GM13977 (cell line): ENCODE measurements around the gene TH.

Source experiments
- DNase-seq: peaks from one replicate; pipeline ENCODE4 v3.0.0; 2012; ENCODE audit warnings: low spot score
- in situ Hi-C: fragments of 300-500 bp; cut with MboI; formaldehyde crosslinking; loops from one replicate; pipeline ENCODE4 v1.12.0; 2022; ENCODE audit warnings: low sequenced_read_pairs, low pct_unique_long_range_greater_than_20kb, mixed read lengths, inconsistent platforms; ENCODE audit not compliant: unreplicated experiment
- TF ChIP-seq, protein P1 (sequence below): IDR thresholded peaks from 2 replicates; pipeline ENCODE4 v1.5.1; 2012; ENCODE audit warnings: mild to moderate bottlenecking, control low read depth; ENCODE audit not compliant: insufficient read depth; ENCODE audit errors: extremely low read depth, missing control alignments

Gene TH

DNA sequence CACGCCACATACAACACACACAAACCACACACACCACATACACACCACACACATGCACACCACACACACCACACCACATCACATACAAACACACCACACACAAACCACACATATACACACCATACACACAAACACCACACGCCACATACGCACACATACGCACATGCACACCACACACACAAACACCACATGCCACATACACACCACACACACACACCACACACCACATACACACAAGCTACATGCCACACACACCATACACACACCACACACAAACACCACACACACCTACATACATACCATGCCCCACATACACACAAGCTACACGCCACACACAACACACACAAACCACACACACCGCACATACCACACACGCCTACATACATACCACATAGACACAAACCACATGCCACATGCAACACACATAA is 15.7 kb upstream of the TH start:
- TF ChIP-seq, protein P1, sequence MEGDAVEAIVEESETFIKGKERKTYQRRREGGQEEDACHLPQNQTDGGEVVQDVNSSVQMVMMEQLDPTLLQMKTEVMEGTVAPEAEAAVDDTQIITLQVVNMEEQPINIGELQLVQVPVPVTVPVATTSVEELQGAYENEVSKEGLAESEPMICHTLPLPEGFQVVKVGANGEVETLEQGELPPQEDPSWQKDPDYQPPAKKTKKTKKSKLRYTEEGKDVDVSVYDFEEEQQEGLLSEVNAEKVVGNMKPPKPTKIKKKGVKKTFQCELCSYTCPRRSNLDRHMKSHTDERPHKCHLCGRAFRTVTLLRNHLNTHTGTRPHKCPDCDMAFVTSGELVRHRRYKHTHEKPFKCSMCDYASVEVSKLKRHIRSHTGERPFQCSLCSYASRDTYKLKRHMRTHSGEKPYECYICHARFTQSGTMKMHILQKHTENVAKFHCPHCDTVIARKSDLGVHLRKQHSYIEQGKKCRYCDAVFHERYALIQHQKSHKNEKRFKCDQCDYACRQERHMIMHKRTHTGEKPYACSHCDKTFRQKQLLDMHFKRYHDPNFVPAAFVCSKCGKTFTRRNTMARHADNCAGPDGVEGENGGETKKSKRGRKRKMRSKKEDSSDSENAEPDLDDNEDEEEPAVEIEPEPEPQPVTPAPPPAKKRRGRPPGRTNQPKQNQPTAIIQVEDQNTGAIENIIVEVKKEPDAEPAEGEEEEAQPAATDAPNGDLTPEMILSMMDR, result no peak
- in situ Hi-C loops, result loop anchor here (25.0 kb wide), 1 partner anchor 225 kb away; the partner anchor contains the start of gene TSSC4
- DNase-seq, result no peak

DNA sequence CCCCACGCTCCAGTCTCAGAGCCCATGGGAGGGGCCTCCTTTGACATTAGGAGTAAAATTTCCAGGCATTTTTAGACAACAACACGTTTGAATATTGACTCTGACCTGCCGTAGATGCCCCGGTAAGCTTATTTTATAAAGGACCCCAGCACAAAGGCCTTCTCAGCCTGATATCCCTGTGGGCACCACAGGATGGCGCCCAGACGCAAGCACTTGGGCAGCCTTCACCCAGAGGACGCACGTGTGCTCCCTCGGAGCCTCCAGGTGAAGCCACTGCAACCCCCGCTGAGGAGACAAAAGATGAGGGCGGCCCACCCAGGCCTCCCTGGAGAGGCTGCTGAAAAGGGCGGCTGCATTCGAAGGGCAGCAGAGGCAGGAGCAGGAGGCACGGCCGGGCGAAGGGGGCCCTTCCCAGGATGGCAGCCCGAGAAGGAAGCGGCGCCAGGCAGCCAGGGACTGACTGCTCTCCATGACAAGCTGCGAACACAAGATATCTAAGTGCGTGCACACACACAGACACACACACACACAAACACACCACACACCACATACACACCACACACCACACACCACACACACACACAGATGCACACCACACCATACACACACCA is 15.2 kb upstream of the TH start:
- DNase-seq, result no peak
- in situ Hi-C loops, result loop anchor here (25.0 kb wide), 1 partner anchor 226 kb away; the partner anchor contains the start of gene TSSC4
- TF ChIP-seq, protein P1, result peak; percentile 45

DNA sequence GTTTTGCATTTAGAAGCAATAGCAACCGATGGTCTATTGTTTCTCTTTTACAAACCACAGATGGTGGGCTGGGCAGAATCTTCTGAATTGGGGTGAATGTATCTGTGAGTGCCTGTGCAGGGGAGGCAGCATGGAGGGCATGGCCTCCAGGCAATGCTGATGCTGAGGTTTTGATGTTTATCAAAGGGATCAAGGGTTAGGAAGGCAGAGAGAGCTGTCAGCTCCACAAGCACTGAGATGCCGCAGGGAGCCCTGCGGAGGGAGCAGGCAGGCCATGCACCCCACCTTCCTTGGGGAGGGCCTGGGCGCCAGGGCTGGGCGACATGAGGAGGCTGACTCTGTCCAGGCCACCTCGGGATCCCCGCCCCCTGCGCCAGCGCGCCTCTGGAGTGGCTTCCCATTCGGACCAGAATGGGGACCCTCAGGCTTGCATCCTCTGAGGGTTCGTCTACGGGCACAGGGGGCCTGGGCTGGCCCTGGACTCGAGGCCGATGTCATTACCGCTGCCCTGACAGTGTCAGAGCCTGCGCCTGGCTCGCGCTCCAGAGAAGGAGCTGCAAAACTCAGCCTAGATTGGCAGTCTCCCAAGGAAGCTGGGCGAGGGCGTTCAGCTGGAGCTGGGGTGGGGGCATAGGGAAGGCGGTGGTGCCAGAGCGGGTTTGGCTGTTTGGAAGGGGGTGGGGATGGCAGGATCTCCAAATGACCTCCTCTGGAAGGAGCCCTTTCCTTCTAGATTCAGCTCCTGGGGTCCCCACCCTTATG is 13.9 kb upstream of the TH start:
- in situ Hi-C loops, result loop anchor here (25.0 kb wide), 1 partner anchor 227 kb away; the partner anchor contains the start of gene TSSC4

DNA sequence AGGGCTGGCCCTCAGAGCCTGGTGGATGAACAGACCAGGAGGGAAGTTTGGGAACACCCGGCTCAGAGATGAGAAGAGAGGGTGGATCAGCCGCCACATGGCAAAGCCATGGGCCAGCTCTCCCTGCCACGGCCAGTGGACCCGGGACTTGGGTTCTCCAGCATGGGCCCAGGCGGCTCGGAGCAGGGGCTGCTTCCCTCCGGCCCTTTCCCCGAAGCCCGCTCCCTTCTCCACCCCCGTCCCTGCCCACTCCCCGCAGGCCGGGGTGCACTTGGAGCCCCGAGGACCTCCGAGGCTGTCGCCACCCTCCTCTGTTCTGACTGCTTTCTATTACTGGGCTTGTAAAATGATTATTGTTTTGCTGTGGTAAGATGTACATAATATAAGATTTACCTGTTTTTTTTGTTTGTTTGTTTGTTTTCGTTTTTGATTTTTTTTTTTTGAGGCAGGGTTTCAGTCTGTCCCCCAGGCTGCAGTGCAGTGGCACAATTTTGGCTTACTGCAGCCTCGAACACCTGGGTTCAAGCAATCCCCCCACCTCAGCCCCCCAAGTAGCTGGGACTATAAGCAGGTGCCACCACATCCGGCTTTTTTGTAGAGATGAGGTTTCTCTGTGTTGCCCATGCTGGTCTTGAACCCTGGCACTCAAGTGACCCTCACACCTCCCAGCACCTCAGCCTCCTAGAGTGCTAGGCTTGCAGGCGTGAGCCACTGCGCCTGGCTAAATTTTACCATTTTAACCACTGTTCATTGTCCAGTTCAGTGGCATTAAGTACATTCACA is 11.3 kb upstream of the TH start:
- TF ChIP-seq, protein P1, result no peak
- DNase-seq, result no peak
- in situ Hi-C loops, result loop anchor here (25.0 kb wide), 1 partner anchor 229 kb away; the partner anchor contains the start of gene TSSC4

More for the DNA sequence above, 13.9 kb upstream of the TH start:
- no peak for DNase-seq
- TF ChIP-seq, protein P1, result no peak

DNA sequence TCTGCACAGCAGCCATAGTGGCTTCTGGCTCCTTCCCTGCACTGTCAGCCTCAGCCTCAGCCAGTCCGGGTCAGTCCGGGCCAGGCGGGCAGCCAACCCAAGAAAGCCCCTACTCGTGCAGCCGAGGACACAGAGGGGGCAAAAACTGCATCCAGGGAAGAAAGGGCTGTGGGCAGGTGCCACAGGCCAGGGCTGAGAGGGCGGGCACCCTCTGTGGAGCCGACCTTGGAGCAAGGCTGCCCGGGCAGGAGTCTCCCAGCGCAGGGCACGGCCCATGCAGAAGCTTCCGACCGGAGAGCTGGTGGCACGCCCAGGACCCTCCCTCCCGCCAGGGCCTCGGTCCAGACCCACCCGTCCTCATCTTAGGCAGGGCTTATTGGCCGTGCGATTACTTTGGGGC is 10.5 kb upstream of the TH start:
- TF ChIP-seq, protein P1, result no peak
- DNase-seq, result no peak
- in situ Hi-C loops, result loop anchor here (25.0 kb wide), 1 partner anchor 230 kb away; the partner anchor contains the start of gene TSSC4

DNA sequence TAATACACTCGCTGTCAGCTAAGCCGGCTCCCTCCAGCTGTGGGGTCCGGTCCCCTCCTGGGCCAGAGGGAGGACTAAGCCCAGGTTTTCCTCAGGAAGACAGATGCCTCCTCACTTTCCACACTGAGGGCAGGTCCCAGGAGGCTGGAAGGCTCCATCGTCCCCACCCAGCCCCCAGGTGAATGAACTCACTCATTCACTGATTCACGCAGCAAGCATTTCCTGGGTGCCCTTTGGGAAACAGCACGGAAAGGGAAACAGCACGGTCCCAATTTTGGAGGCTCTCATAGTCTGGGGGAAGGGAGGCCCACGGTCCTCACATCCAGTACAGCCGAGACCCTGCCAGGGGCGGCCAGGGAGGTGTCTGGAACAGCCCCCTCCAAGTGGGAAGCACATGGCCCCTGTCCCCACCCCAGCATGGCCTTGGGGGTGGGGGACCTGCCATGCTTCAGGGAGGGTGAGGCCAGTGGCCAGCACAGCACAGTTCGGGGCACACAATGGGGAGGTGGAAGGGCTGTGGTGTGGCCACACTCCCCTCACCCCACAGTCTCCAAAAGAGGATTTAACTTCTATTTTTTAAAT is 9.3 kb upstream of the TH start:
- no peak for DNase-seq
- in situ Hi-C loops, result loop anchor here (25.0 kb wide), 1 partner anchor 231 kb away; the partner anchor contains the start of gene TSSC4
- TF ChIP-seq, protein P1, result no peak
